Measurements from ENCODE around the gene SYS1.

- TF ChIP-seq CTCF (IDR thresholded peaks at IDR 0.05) (no peak), POLR2A (IDR thresholded peaks at IDR 0.05) (no peak), EP300 (IDR thresholded peaks at IDR 0.05) (no peak), POLR2AphosphoS5 (IDR thresholded peaks at IDR 0.05) (no peak)
These were observed 31.5 kb downstream of the SYS1 start for GRCh38 chr20:45394221-45395113.
